Measurements from ENCODE around the gene ABLIM1.

DNA sequence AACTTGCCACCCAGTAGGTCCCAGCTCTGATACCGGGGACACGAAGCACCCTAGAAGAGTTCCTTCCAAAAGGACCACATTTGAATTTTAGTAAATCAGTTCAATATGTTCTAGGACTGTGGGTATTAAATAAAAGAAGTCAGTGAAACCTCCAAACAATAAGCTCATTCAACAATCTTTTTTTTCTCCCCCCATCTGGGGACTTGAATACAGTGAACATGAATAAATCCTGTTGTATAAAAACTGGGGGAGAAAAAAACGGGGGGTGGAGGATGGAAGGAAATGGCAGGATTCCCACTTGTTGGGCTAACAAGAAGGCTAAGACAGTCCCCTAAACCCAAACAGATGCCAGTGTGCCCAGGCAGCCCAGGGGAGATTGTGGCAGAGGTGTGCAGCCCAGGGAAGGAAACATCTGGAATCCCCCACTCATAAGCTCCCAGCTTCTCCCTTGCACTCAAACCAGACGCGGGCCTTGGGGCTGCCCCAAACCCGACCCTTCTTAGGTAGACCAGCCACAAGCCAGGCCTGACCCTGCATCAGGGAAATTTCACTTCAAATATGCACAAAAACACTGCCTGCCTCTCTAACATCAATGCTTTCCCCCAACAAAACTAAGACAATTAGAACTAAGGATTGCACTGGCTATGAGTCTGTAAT, 262.6 kb downstream of the ABLIM1 start:
- TF ChIP-seq POLR2A (IDR thresholded peaks at IDR 0.05), result no peak
- TF ChIP-seq EP300 (IDR thresholded peaks at IDR 0.05; ENCODE audit: low read depth), result no peak
- TF ChIP-seq, protein P1, sequence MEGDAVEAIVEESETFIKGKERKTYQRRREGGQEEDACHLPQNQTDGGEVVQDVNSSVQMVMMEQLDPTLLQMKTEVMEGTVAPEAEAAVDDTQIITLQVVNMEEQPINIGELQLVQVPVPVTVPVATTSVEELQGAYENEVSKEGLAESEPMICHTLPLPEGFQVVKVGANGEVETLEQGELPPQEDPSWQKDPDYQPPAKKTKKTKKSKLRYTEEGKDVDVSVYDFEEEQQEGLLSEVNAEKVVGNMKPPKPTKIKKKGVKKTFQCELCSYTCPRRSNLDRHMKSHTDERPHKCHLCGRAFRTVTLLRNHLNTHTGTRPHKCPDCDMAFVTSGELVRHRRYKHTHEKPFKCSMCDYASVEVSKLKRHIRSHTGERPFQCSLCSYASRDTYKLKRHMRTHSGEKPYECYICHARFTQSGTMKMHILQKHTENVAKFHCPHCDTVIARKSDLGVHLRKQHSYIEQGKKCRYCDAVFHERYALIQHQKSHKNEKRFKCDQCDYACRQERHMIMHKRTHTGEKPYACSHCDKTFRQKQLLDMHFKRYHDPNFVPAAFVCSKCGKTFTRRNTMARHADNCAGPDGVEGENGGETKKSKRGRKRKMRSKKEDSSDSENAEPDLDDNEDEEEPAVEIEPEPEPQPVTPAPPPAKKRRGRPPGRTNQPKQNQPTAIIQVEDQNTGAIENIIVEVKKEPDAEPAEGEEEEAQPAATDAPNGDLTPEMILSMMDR (IDR thresholded peaks at IDR 0.05), result no peak

Measured in transverse colon (tissue), 3 donors.